ENCODE data around the gene GTSE1.

GRCh38 chr22:46360097-46360496 is 63.4 kb downstream of the GTSE1 start:
- no peak for TF ChIP-seq CTCF (IDR thresholded peaks at IDR 0.05)
- no peak for TF ChIP-seq ZFX (IDR thresholded peaks at IDR 0.05; ENCODE audit: borderline replicate concordance)
